ENCODE data around the gene BEGAIN.

The BEGAIN gene

GRCh38 chr14:100580316-100581227 is 6.6 kb downstream of the BEGAIN start:
- DNase-seq, result no peak

GRCh38 chr14:100578552-100578951 is 8.7 kb downstream of the BEGAIN start:
- no peak for DNase-seq

GRCh38 chr14:100577986-100578431 is 9.2 kb downstream of the BEGAIN start:
- no peak for DNase-seq

GRCh38 chr14:100577321-100577985 is 9.8 kb downstream of the BEGAIN start:
- DNase-seq, result no peak

GRCh38 chr14:100576091-100577085 is 10.8 kb downstream of the BEGAIN start:
- no peak for DNase-seq

- DNase-seq, result no peak
Observed at GRCh38 chr14:100575266-100575995, 11.8 kb downstream of the BEGAIN start.

- no peak for DNase-seq
Observed at GRCh38 chr14:100574642-100575031, 12.6 kb downstream of the BEGAIN start.

- DNase-seq, result no peak
Observed at GRCh38 chr14:100573757-100574641, 13.2 kb downstream of the BEGAIN start.

GRCh38 chr14:100573002-100573756 is 14.0 kb downstream of the BEGAIN start:
- DNase-seq, result no peak

GRCh38 chr14:100572543-100572942 is 14.7 kb downstream of the BEGAIN start:
- DNase-seq, result no peak

- no peak for DNase-seq
Observed at GRCh38 chr14:100571837-100572236, 15.4 kb downstream of the BEGAIN start.

GRCh38 chr14:100570726-100571454 is 16.3 kb downstream of the BEGAIN start:
- no peak for DNase-seq

- no peak for DNase-seq
Observed at GRCh38 chr14:100569734-100570286, 17.4 kb downstream of the BEGAIN start.

GRCh38 chr14:100568998-100569733 is 18.1 kb downstream of the BEGAIN start:
- no peak for DNase-seq

GRCh38 chr14:100568164-100568997 is 18.8 kb downstream of the BEGAIN start:
- DNase-seq, result no peak

GRCh38 chr14:100567877-100568163 is 19.4 kb downstream of the BEGAIN start:
- no peak for DNase-seq

- DNase-seq, result no peak
Observed at GRCh38 chr14:100567009-100567876, 20.0 kb downstream of the BEGAIN start.
